ENCODE measurements around the gene GRID1. TPM values are rescaled to one million over a fixed set of nuclear protein-coding genes. Genes with fewer than 3 reads are reported as not detected.

The GRID1 gene
- total RNA-seq, 3 donors from 2014 or later: 0.61 to 1.9 (median 0.87) TPM

DNA sequence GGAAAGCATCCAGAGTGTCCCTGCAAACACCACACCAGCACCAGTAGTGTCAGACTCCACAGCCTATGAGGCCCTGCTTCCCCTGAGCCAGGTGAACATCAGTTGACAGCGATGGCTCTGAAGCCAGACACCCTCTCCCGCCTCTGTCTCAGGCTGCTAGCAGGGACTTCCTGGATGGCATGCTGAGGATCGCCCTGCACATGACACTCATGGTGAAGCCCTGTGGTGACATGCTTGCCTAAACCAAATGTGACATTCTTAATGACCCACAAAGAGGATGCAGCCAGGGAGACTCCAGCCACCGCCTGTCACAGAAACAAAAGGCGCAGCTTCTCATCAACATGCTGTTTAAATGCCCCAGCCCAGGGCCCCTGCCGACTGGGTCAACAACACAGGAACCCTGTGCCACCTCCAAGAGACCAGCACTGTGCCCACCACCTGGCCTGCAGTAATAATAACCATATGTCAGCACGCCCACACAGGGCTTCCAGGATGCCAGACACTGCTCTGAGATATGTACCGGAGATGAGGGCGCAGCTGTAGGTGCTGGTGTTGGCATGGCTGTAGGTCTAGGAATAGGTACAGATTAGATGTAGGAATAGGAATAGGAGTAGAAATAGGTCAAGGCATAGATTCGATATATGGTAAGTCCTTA lies 81.3 kb downstream of the GRID1 start:
- DNase-seq (no peak), ATAC-seq (no peak)
- intact Hi-C loops (cut with DNase I, micrococcal nuclease): no loop called here
- no peak overlapping the region for H3K4me3 ChIP-seq
- H3K36me3 ChIP-seq (ENCODE audit: low read depth): no peaks in the 10 kb centered on the region
- H3K9me3 ChIP-seq: no peaks in the 10 kb centered on the region
- TF ChIP-seq, protein P1, sequence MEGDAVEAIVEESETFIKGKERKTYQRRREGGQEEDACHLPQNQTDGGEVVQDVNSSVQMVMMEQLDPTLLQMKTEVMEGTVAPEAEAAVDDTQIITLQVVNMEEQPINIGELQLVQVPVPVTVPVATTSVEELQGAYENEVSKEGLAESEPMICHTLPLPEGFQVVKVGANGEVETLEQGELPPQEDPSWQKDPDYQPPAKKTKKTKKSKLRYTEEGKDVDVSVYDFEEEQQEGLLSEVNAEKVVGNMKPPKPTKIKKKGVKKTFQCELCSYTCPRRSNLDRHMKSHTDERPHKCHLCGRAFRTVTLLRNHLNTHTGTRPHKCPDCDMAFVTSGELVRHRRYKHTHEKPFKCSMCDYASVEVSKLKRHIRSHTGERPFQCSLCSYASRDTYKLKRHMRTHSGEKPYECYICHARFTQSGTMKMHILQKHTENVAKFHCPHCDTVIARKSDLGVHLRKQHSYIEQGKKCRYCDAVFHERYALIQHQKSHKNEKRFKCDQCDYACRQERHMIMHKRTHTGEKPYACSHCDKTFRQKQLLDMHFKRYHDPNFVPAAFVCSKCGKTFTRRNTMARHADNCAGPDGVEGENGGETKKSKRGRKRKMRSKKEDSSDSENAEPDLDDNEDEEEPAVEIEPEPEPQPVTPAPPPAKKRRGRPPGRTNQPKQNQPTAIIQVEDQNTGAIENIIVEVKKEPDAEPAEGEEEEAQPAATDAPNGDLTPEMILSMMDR (IDR thresholded peaks at IDR 0.05): no peak
- H3K4me1 ChIP-seq (ENCODE audit: low read depth): no peaks in the 10 kb centered on the region

DNA sequence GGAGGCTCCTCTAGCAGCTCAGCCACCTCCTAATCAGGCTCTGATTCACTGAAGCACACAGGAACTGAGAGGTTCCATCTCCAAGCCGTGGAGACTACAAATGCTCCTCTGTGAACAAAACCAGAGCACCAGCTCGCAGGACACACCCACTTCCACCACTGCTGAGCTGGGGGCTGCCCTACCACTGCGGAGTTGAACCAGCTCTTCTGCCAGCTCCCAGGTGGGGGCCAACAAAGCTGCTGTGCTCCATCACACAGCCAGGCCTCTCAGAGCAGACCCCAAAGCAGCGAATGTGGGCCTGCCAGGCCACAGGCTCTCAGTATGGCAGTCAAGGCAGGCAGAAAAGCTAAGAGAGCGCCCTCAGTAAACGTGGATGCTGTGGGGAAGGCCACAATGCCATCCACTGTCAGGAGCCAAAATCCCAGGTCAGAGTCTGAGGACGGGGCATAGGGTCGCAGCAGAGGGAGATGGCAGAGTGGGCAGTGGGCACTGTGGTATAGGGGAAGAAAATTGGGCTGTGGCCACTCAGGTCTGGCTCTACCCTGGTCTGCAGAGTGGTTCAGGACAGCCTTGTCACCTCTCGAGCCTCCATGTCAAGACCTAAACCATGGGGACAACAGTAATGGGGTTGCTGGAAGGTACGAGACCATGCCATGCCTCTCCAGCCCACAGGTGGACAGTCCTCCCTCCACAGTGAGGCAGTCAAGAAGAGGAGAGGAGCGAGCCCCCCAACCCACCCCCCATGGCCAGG lies 82.1 kb downstream of the GRID1 start:
- Histone ChIP-seq H3K4me3 (no peak overlapping the region), H3K36me3 (ENCODE audit: low read depth) (no peaks in the 10 kb centered on the region), H3K4me1 (ENCODE audit: low read depth) (no peaks in the 10 kb centered on the region), H3K9me3 (peaks cover 5% of the 10 kb centered on the region)
- intact Hi-C loops (cut with DNase I, micrococcal nuclease): no loop called here
- no peak for ATAC-seq
- TF ChIP-seq, protein P1 (IDR thresholded peaks at IDR 0.05): no peak
- DNase-seq: no peak

DNA sequence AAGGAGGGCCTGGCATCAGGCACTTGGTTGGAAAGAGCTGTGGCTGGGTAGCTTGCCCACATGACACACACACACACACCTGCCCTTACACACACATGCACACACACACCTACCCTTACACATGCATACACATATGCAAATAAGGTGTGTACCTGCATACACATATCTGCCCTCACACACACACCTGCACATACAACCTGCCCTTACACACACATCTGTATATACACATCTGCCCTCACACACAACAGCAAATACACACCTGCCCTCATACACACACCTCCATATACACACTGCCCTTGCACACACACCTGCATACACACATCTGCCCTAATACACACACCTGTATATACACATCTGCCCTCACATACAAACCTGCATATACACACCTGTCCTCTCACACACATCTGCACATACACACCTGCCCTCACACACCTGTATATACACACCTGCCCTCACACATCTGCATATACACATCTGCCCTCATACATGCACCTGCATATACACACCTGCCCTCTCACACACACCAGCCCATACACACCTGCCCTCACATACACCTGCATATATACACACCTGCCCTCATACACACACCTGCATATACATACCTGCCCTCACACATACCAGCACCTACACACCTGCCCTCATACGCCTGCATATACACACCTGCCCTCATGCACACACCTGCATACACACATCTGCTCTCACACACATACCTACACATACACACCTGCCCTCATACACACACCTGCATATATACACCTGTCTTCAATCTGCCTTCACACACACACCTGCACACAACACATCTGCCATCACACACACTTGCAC lies 82.9 kb downstream of the GRID1 start:
- TF ChIP-seq, protein P1 (IDR thresholded peaks at IDR 0.05): no peak
- intact Hi-C loops (cut with DNase I, micrococcal nuclease): no loop called here
- Histone ChIP-seq H3K9me3 (peaks cover 10% of the 10 kb centered on the region), H3K4me3 (no peak overlapping the region), H3K4me1 (ENCODE audit: low read depth) (no peaks in the 10 kb centered on the region), H3K36me3 (ENCODE audit: low read depth) (no peaks in the 10 kb centered on the region)
- DNase-seq: no peak
- ATAC-seq: no peak

DNA sequence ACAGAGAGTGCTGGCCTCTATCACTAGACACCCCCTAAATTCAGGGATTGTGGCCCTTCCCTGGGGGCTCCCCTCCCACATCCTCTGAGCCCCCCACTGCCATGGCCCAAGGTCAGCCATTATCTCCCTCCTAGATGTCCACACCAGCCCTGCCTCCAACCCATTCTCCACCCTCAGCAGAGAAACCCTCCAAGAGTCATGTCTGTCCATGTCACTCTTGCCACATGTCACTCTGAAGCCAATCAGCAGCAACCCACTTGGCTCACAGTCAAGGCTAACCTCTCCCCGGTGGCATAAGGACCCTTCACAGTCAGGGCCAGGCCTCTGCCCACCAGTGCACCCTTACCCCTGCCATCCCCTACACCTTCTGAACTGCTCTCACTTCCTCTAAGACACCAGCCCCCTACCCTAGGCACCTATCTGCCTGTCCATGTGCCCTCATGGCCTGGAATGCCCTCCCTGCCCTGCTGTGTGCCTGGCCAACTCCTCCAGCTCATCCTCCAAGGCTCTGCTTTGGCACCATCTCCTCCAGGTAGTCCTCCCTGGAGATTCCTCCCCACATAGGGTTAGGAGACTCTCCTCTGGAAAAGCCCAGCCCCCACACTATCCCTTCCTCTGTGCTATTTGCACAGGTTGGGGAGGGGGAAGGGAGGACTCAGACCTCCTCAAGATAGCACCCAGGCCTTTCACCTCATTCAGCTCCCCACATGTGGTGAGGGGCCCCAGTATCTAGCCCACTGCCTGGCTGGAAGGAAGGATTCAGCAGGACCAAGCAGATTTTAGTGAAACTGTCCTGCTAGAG lies 83.7 kb downstream of the GRID1 start:
- ATAC-seq (no peak), DNase-seq (no peak)
- Histone ChIP-seq H3K4me1 (ENCODE audit: low read depth) (no peaks in the 10 kb centered on the region), H3K36me3 (ENCODE audit: low read depth) (no peaks in the 10 kb centered on the region), H3K4me3 (no peak overlapping the region), H3K9me3 (peaks cover 10% of the 10 kb centered on the region)
- intact Hi-C loops (cut with DNase I, micrococcal nuclease): no loop called here
- TF ChIP-seq, protein P1 (IDR thresholded peaks at IDR 0.05): no peak

DNA sequence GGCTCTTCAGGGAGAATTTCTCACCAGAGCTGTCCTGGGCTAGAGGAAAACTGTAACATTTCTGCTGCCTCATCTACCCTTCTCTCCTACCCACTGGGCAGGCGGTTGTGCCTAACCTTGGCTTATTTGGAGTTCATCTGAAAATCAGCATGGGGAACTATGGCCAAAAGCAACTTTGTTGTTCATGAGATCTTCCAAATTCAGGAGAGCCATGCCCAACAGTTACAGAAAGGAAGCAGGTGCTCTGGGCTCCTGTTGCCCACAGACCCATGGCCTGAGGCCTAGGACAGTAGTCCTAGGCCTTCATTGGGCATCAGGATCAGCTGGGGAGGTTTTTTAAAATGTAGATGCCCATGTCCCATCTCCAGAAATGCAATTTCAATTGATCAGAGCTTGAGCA lies 85.2 kb downstream of the GRID1 start:
- TF ChIP-seq, protein P1 (IDR thresholded peaks at IDR 0.05): no peak
- H3K4me3 ChIP-seq: no peak overlapping the region
- no peak for ATAC-seq
- H3K4me1 ChIP-seq (ENCODE audit: low read depth): no peaks in the 10 kb centered on the region
- no peaks in the 10 kb centered on the region for H3K36me3 ChIP-seq (ENCODE audit: low read depth)
- peaks cover 10% of the 10 kb centered on the region for H3K9me3 ChIP-seq
- DNase-seq: no peak
- intact Hi-C loops (cut with DNase I, micrococcal nuclease): no loop called here
